HepG2 (cell line): Measurements from ENCODE around the gene CLIC4. TPM values are rescaled to one million over a fixed set of nuclear protein-coding genes. Genes with fewer than 3 reads are reported as not detected.

ENCODE experiments used
- ATF1 ChIP-seq: IDR thresholded peaks from 2 replicates; pipeline ENCODE4 v1.6.1; 2016; ENCODE audit warnings: mild to moderate bottlenecking, control low read depth
- BRD4 ChIP-seq: sonication (generic); formaldehyde crosslinking; IDR thresholded peaks from 2 replicates; pipeline ENCODE4 v1.4.0; 2020; ENCODE audit warnings: missing genetic modification reagents
- ELF1 ChIP-seq: sonication (generic); formaldehyde crosslinking; IDR thresholded peaks from 2 replicates; pipeline ENCODE4 v1.4.0; 2020; ENCODE audit warnings: missing genetic modification reagents
- EP300 ChIP-seq, 3 experiments: sonication (generic) in 1 of 3; formaldehyde crosslinking in 1 of 3; IDR thresholded peaks; 2 replicates each; pipeline versions ENCODE4 v1.5.1 to v1.6.1; 2011 to 2020; ENCODE audit warnings: low read depth in 2 of 3, low read length in 2 of 3, borderline replicate concordance in 1 of 3, improper control_type of control experiment in 1 of 3, mild to moderate bottlenecking in 1 of 3, missing genetic modification reagents in 1 of 3, moderate library complexity in 1 of 3
- HMG20B ChIP-seq: conservative IDR thresholded peaks from 2 replicates; pipeline ENCODE4 v1.6.1; 2016; ENCODE audit warnings: missing genetic modification reagents, missing compliant biosample characterization
- KDM4B ChIP-seq: sonication (generic); formaldehyde crosslinking; IDR thresholded peaks from 2 replicates; pipeline ENCODE4 v1.4.0; 2020; ENCODE audit warnings: missing genetic modification reagents
- NPAS2 ChIP-seq: sonication (generic); formaldehyde crosslinking; IDR thresholded peaks from 2 replicates; pipeline ENCODE4 v1.8.0; 2022; ENCODE audit warnings: mild to moderate bottlenecking, missing genetic modification reagents, borderline replicate concordance
- SYNCRIP ChIP-seq: fragments of 200-400 bp; formaldehyde crosslinking; IDR thresholded peaks from 2 replicates; pipeline ENCODE4 v1.6.1; 2018; ENCODE audit warnings: mild to moderate bottlenecking, low read depth, low read length; ENCODE audit not compliant: insufficient read depth
- TBP ChIP-seq: sonication (generic); formaldehyde crosslinking; IDR thresholded peaks from 2 replicates; pipeline ENCODE4 v1.5.0; 2020; ENCODE audit warnings: missing genetic modification reagents
- XRCC5 ChIP-seq: fragments of 200-400 bp; formaldehyde crosslinking; optimal IDR thresholded peaks from 2 replicates; pipeline ENCODE3; 2017; ENCODE audit warnings: mild to moderate bottlenecking, low read length
- ZBTB21 ChIP-seq: sonication (generic); formaldehyde crosslinking; IDR thresholded peaks from 2 replicates; pipeline ENCODE4 v1.4.0; 2020; ENCODE audit warnings: missing genetic modification reagents
- ZMYM3 ChIP-seq: sonication (generic); formaldehyde crosslinking; IDR thresholded peaks from 2 replicates; pipeline ENCODE4 v1.5.1; 2020; ENCODE audit warnings: mild to moderate bottlenecking, missing genetic modification reagents
- ZNF468 ChIP-seq: sonication (generic); formaldehyde crosslinking; IDR thresholded peaks from 2 replicates; pipeline ENCODE4 v1.8.0; 2022; ENCODE audit warnings: mild to moderate bottlenecking, moderate library complexity, missing genetic modification reagents
- ZNF549 ChIP-seq: sonication (generic); formaldehyde crosslinking; IDR thresholded peaks from 2 replicates; pipeline ENCODE4 v1.5.0; 2020; ENCODE audit warnings: missing genetic modification reagents
- ZNF569 ChIP-seq: sonication (generic); formaldehyde crosslinking; IDR thresholded peaks from 2 replicates; pipeline ENCODE4 v1.5.0; 2020; ENCODE audit warnings: mild to moderate bottlenecking, missing genetic modification reagents, moderate library complexity, borderline replicate concordance
- ZNF841 ChIP-seq: sonication (generic); formaldehyde crosslinking; IDR thresholded peaks from 2 replicates; pipeline ENCODE4 v1.8.1; 2023; ENCODE audit warnings: missing genetic modification reagents, borderline replicate concordance
- polyA plus RNA-seq, 8 experiments: library from polyadenylated mRNA; depleted of rRNA in 3 of 8; stranded (reverse) in 7 of 8; unstranded in 1 of 8; fragments of >200 nt; fragmentation: Illumina TruSeq in 4 of 8; extraction: Trizol in 4 of 8; gene quantifications; 2 replicates each; pipeline versions ENCODE4 v1.2.1 to v1.2.3, GENCODE V29; 2011 to 2016; ENCODE audit warnings: low read depth in 4 of 8, missing spikeins in 1 of 8, mixed read lengths in 1 of 8; ENCODE audit not compliant: insufficient read depth in 1 of 8
- total RNA-seq, 5 experiments: library from RNA; depleted of rRNA; stranded (reverse); fragments of >200 nt; fragmentation: Illumina TruSeq; extraction: Trizol; gene quantifications; 2 replicates each; pipeline ENCODE4 v1.2.3, GENCODE V29; 2016; ENCODE audit warnings: low read depth in 1 of 5
- TF ChIP-seq, protein P1 (sequence below): sonication (generic); formaldehyde crosslinking; IDR thresholded peaks from 2 replicates; pipeline ENCODE4 v1.4.0; 2020; ENCODE audit warnings: missing genetic modification reagents, borderline replicate concordance
- TF ChIP-seq, protein P2 (sequence below): sonication (generic); formaldehyde crosslinking; IDR thresholded peaks from 2 replicates; pipeline ENCODE4 v1.5.1; 2020; ENCODE audit warnings: mild to moderate bottlenecking, missing genetic modification reagents, moderate library complexity
- TF ChIP-seq, protein P3 (sequence below): sonication (generic); formaldehyde crosslinking; IDR thresholded peaks from 2 replicates; pipeline ENCODE4 v1.4.0; 2020; ENCODE audit warnings: mild to moderate bottlenecking, missing genetic modification reagents, borderline replicate concordance
- TF ChIP-seq, protein P4 (sequence below): sonication (generic); formaldehyde crosslinking; IDR thresholded peaks from 2 replicates; pipeline ENCODE4 v1.5.1; 2020; ENCODE audit warnings: missing genetic modification reagents, mild to moderate bottlenecking, borderline replicate concordance

CLIC4 gene
- total and polyA plus RNA-seq, 2 of the 13 experiments (the other 11 are each of a cell fraction or from before 2014, with no cell fraction given), result 23.3 to 77.4 TPM

DNA sequence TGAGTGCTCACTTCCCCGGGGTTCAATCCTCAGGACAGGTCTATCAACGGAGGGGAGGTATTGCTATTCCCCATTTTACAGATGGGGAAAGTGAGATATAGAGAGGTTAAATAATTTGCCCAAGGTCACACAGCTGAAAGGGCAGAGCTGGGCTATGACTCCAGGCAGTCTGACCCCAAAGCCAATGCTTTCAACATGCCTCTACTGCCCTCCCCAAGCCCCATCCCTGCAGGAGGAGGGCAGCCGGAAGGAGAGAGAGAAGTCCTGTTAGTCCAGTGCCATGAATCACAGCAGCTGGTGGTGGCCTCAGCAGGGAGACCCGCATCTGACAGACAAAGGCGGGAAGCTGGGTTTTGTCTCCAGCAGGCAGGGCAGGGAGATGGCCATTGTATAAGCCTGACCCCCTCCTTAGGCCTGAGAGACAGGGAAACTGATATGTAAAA, 20.0 kb upstream of the CLIC4 start (continued):
- TF ChIP-seq, protein P1, sequence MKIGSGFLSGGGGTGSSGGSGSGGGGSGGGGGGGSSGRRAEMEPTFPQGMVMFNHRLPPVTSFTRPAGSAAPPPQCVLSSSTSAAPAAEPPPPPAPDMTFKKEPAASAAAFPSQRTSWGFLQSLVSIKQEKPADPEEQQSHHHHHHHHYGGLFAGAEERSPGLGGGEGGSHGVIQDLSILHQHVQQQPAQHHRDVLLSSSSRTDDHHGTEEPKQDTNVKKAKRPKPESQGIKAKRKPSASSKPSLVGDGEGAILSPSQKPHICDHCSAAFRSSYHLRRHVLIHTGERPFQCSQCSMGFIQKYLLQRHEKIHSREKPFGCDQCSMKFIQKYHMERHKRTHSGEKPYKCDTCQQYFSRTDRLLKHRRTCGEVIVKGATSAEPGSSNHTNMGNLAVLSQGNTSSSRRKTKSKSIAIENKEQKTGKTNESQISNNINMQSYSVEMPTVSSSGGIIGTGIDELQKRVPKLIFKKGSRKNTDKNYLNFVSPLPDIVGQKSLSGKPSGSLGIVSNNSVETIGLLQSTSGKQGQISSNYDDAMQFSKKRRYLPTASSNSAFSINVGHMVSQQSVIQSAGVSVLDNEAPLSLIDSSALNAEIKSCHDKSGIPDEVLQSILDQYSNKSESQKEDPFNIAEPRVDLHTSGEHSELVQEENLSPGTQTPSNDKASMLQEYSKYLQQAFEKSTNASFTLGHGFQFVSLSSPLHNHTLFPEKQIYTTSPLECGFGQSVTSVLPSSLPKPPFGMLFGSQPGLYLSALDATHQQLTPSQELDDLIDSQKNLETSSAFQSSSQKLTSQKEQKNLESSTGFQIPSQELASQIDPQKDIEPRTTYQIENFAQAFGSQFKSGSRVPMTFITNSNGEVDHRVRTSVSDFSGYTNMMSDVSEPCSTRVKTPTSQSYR (CRISPR knock-in tag), result no peak
- TF ChIP-seq ELF1 (peak; percentile 32; the same call in 1 of the 2 replicates), ATF1 (CRISPR knock-in tag) (no peak), BRD4 (CRISPR knock-in tag) (0 out of 2 replicates have a peak, but pooled peaks have one; percentile 14), TBP (CRISPR knock-in tag) (no peak), SYNCRIP (no peak), XRCC5 (peak; percentile 9), ZNF468 (no peak), ZMYM3 (CRISPR knock-in tag) (peak; percentile 97), ZNF841 (CRISPR knock-in tag) (no peak), ZNF549 (CRISPR knock-in tag) (no peak), HMG20B (CRISPR knock-in tag) (no peak), ZBTB21 (CRISPR knock-in tag) (0 out of 2 replicates have a peak, but pooled peaks have one; percentile 41), EP300 (IDR thresholded peaks at IDR 0.05; ENCODE audit: low read depth in 2 of 2, low read length in 2 of 2) (no peak), EP300 (CRISPR knock-in tag; IDR thresholded peaks at IDR 0.05; ENCODE audit: borderline replicate concordance) (peak; percentile 54; the same call in 1 of the 2 replicates), NPAS2 (no peak), ZNF569 (no peak), KDM4B (CRISPR knock-in tag) (peak; percentile 27; the same call in 1 of the 2 replicates)
- TF ChIP-seq, protein P2, sequence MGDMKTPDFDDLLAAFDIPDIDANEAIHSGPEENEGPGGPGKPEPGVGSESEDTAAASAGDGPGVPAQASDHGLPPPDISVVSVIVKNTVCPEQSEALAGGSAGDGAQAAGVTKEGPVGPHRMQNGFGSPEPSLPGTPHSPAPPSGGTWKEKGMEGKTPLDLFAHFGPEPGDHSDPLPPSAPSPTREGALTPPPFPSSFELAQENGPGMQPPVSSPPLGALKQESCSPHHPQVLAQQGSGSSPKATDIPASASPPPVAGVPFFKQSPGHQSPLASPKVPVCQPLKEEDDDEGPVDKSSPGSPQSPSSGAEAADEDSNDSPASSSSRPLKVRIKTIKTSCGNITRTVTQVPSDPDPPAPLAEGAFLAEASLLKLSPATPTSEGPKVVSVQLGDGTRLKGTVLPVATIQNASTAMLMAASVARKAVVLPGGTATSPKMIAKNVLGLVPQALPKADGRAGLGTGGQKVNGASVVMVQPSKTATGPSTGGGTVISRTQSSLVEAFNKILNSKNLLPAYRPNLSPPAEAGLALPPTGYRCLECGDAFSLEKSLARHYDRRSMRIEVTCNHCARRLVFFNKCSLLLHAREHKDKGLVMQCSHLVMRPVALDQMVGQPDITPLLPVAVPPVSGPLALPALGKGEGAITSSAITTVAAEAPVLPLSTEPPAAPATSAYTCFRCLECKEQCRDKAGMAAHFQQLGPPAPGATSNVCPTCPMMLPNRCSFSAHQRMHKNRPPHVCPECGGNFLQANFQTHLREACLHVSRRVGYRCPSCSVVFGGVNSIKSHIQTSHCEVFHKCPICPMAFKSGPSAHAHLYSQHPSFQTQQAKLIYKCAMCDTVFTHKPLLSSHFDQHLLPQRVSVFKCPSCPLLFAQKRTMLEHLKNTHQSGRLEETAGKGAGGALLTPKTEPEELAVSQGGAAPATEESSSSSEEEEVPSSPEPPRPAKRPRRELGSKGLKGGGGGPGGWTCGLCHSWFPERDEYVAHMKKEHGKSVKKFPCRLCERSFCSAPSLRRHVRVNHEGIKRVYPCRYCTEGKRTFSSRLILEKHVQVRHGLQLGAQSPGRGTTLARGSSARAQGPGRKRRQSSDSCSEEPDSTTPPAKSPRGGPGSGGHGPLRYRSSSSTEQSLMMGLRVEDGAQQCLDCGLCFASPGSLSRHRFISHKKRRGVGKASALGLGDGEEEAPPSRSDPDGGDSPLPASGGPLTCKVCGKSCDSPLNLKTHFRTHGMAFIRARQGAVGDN (CRISPR knock-in tag), result peak; percentile 59
- TF ChIP-seq, protein P3, sequence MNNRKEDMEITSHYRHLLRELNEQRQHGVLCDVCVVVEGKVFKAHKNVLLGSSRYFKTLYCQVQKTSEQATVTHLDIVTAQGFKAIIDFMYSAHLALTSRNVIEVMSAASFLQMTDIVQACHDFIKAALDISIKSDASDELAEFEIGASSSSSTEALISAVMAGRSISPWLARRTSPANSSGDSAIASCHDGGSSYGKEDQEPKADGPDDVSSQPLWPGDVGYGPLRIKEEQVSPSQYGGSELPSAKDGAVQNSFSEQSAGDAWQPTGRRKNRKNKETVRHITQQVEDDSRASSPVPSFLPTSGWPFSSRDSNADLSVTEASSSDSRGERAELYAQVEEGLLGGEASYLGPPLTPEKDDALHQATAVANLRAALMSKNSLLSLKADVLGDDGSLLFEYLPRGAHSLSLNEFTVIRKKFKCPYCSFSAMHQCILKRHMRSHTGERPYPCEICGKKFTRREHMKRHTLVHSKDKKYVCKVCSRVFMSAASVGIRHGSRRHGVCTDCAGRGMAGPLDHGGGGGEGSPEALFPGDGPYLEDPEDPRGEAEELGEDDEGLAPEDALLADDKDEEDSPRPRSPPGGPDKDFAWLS (CRISPR knock-in tag), result 0 out of 2 replicates have a peak, but pooled peaks have one; percentile 82
- TF ChIP-seq, protein P4, sequence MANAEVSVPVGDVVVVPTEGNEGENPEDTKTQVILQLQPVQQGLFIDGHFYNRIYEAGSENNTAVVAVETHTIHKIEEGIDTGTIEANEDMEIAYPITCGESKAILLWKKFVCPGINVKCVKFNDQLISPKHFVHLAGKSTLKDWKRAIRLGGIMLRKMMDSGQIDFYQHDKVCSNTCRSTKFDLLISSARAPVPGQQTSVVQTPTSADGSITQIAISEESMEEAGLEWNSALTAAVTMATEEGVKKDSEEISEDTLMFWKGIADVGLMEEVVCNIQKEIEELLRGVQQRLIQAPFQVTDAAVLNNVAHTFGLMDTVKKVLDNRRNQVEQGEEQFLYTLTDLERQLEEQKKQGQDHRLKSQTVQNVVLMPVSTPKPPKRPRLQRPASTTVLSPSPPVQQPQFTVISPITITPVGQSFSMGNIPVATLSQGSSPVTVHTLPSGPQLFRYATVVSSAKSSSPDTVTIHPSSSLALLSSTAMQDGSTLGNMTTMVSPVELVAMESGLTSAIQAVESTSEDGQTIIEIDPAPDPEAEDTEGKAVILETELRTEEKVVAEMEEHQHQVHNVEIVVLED, result peak; percentile 52; the same call in 1 of the 2 replicates
